ENCODE measurements around the gene TRIM9. TPM values are rescaled to one million over a fixed set of nuclear protein-coding genes. Genes with fewer than 3 reads are reported as not detected.

TRIM9 gene
- total RNA-seq, 1 donor from 2014 or later = 2.3 TPM

GRCh38 chr14:51068268-51068667 is 26.6 kb downstream of the TRIM9 start:
- no peaks in the 10 kb centered on the region for H3K9me3 Mint-ChIP-seq (ENCODE audit: unreplicated experiment)
- no peaks in the 10 kb centered on the region for H3K36me3 Mint-ChIP-seq (ENCODE audit: low read depth, unreplicated experiment)
- H3K4me3 Mint-ChIP-seq (ENCODE audit: unreplicated experiment) = no peak overlapping the region
- TF ChIP-seq, protein P1, sequence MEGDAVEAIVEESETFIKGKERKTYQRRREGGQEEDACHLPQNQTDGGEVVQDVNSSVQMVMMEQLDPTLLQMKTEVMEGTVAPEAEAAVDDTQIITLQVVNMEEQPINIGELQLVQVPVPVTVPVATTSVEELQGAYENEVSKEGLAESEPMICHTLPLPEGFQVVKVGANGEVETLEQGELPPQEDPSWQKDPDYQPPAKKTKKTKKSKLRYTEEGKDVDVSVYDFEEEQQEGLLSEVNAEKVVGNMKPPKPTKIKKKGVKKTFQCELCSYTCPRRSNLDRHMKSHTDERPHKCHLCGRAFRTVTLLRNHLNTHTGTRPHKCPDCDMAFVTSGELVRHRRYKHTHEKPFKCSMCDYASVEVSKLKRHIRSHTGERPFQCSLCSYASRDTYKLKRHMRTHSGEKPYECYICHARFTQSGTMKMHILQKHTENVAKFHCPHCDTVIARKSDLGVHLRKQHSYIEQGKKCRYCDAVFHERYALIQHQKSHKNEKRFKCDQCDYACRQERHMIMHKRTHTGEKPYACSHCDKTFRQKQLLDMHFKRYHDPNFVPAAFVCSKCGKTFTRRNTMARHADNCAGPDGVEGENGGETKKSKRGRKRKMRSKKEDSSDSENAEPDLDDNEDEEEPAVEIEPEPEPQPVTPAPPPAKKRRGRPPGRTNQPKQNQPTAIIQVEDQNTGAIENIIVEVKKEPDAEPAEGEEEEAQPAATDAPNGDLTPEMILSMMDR (IDR thresholded peaks at IDR 0.05; ENCODE audit: unreplicated experiment) = no peak
- no peak overlapping the region for H3K27ac Mint-ChIP-seq (ENCODE audit: unreplicated experiment)
- H3K4me1 Mint-ChIP-seq (ENCODE audit: unreplicated experiment) = no peaks in the 10 kb centered on the region
- peaks cover 3% of the 10 kb centered on the region for H3K27me3 Mint-ChIP-seq (ENCODE audit: unreplicated experiment)
- no peak for DNase-seq (ENCODE audit: low spot score)

GRCh38 chr14:51067295-51067694 is 27.6 kb downstream of the TRIM9 start:
- Mint-ChIP-seq H3K36me3 (ENCODE audit: low read depth, unreplicated experiment) (no peaks in the 10 kb centered on the region), H3K27ac (ENCODE audit: unreplicated experiment) (no peak overlapping the region), H3K4me1 (ENCODE audit: unreplicated experiment) (no peaks in the 10 kb centered on the region), H3K27me3 (ENCODE audit: unreplicated experiment) (peaks cover 3% of the 10 kb centered on the region), H3K9me3 (ENCODE audit: unreplicated experiment) (no peaks in the 10 kb centered on the region), H3K4me3 (ENCODE audit: unreplicated experiment) (no peak overlapping the region)
- no peak for DNase-seq (ENCODE audit: low spot score)
- TF ChIP-seq, protein P1 (IDR thresholded peaks at IDR 0.05; ENCODE audit: unreplicated experiment) = no peak

DNA sequence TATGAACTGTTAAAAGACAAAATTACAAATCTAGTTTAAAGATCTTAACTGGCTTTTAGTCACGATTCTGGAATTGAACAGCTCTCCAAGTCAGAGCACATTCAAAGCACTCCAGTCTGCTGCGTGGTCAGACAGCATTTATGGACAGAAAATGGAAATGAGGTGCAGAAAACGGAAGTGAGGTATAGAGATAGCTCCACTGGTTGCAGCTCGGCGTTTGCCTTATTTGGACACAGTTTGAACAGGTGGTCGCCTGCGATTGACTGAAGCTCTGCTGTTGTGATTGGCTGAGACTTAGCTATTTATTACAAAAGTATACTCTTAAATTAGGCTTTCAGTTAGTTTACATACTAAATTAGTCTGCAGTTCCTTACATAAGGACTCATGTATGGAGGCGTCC is 28.3 kb downstream of the TRIM9 start:
- TF ChIP-seq, protein P1 (IDR thresholded peaks at IDR 0.05; ENCODE audit: unreplicated experiment) = no peak
- Mint-ChIP-seq H3K27ac (ENCODE audit: unreplicated experiment) (no peak overlapping the region), H3K36me3 (ENCODE audit: low read depth, unreplicated experiment) (no peaks in the 10 kb centered on the region), H3K27me3 (ENCODE audit: unreplicated experiment) (peaks cover 3% of the 10 kb centered on the region), H3K4me1 (ENCODE audit: unreplicated experiment) (no peaks in the 10 kb centered on the region), H3K4me3 (ENCODE audit: unreplicated experiment) (no peak overlapping the region), H3K9me3 (ENCODE audit: unreplicated experiment) (no peaks in the 10 kb centered on the region)
- DNase-seq (ENCODE audit: low spot score) = no peak

DNA sequence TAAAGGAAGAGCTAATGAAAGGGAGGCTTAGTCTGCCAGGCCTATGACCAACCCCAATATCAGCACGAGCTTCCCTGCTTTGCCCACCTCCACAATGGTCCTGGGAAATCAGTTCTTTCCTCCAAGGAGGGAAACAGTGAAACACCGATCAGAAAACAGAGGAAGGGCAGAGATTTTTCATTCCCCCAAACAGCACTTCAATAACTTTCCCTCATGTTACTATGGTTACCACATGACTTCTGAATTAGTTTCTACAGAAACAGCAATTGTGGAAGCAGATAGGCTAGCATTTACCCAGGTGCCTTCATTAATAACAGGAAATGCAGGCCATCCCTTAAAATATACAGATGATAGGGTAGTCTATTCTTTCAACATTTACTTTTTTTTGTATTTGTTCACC is 35.9 kb downstream of the TRIM9 start:
- H3K36me3 Mint-ChIP-seq (ENCODE audit: low read depth, unreplicated experiment) = no peaks in the 10 kb centered on the region
- no peaks in the 10 kb centered on the region for H3K27me3 Mint-ChIP-seq (ENCODE audit: unreplicated experiment)
- TF ChIP-seq, protein P1 (IDR thresholded peaks at IDR 0.05; ENCODE audit: unreplicated experiment) = no peak
- H3K4me3 Mint-ChIP-seq (ENCODE audit: unreplicated experiment) = no peak overlapping the region
- DNase-seq (ENCODE audit: low spot score) = no peak
- no peaks in the 10 kb centered on the region for H3K4me1 Mint-ChIP-seq (ENCODE audit: unreplicated experiment)
- no peak overlapping the region for H3K27ac Mint-ChIP-seq (ENCODE audit: unreplicated experiment)
- no peaks in the 10 kb centered on the region for H3K9me3 Mint-ChIP-seq (ENCODE audit: unreplicated experiment)

- Mint-ChIP-seq H3K4me1 (ENCODE audit: unreplicated experiment) (no peaks in the 10 kb centered on the region), H3K27ac (ENCODE audit: unreplicated experiment) (no peak overlapping the region), H3K4me3 (ENCODE audit: unreplicated experiment) (no peak overlapping the region), H3K27me3 (ENCODE audit: unreplicated experiment) (no peaks in the 10 kb centered on the region), H3K9me3 (ENCODE audit: unreplicated experiment) (no peaks in the 10 kb centered on the region), H3K36me3 (ENCODE audit: low read depth, unreplicated experiment) (no peaks in the 10 kb centered on the region)
- TF ChIP-seq, protein P1 (IDR thresholded peaks at IDR 0.05; ENCODE audit: unreplicated experiment) = no peak
- no peak for DNase-seq (ENCODE audit: low spot score)
Measured at GRCh38 chr14:51058382-51058781, 36.5 kb downstream of the TRIM9 start.
